ENCODE measurements around the gene ZBTB33.

GRCh38 chrX:120281761-120282160 lies 31.1 kb downstream of the ZBTB33 start:
- TF ChIP-seq SRSF1 (optimal IDR thresholded peaks at IDR 0.05; ENCODE audit: low read depth, low read length) (no peak), ZNF777 (CRISPR knock-in tag; IDR thresholded peaks at IDR 0.05) (no peak), EP300 (IDR thresholded peaks at IDR 0.05; ENCODE audit: low read depth in 2 of 2, low read length in 2 of 2) (no peak), EP300 (CRISPR knock-in tag; IDR thresholded peaks at IDR 0.05; ENCODE audit: borderline replicate concordance) (no peak), HCFC1 (IDR thresholded peaks at IDR 0.05; ENCODE audit: low read depth, low read length) (no peak), POLR2AphosphoS5 (IDR thresholded peaks at IDR 0.05; ENCODE audit: low read depth, low read length) (no peak), KDM1A (CRISPR knock-in tag; IDR thresholded peaks at IDR 0.05) (no peak), MEIS1 (CRISPR knock-in tag; IDR thresholded peaks at IDR 0.05; ENCODE audit: borderline replicate concordance) (no peak), CEBPG (CRISPR knock-in tag; IDR thresholded peaks at IDR 0.05) (no peak)

All from HepG2 (cell line).